K562 (cell line): ENCODE measurements around the gene NR3C1.

Experiments used
- ATF3 ChIP-seq, 2 experiments: fragments of 450-650 bp in 1 of 2; sonication (generic) in 1 of 2; formaldehyde crosslinking in 1 of 2; IDR thresholded peaks in 1 of 2; conservative IDR thresholded peaks in 1 of 2; 2 replicates each; pipeline versions ENCODE4 v1.6.1 to v1.8.1; 2016 to 2023; ENCODE audit warnings: mild to moderate bottlenecking in 2 of 2, moderate library complexity in 2 of 2, inconsistent platforms in 1 of 2, missing genetic modification reagents in 1 of 2
- CREM ChIP-seq: IDR thresholded peaks from 2 replicates; pipeline ENCODE4 v1.6.1; 2014; ENCODE audit warnings: antibody characterized with exemption, low read depth
- CTCF ChIP-seq, 3 experiments: IDR thresholded peaks in 2 of 3; conservative IDR thresholded peaks in 1 of 3; 2 replicates each; pipeline ENCODE4 v1.5.1; 2011 to 2012; ENCODE audit warnings: low read length in 3 of 3, mild to moderate bottlenecking in 3 of 3, control low read depth in 2 of 3, improper control_type of control experiment in 1 of 3, inconsistent platforms in 1 of 3, low read depth in 1 of 3, mixed read lengths in 1 of 3, moderate library complexity in 1 of 3; ENCODE audit not compliant: insufficient read depth in 2 of 3

- TF ChIP-seq CTCF (IDR thresholded peaks at IDR 0.05 in 2 of 3, conservative IDR thresholded peaks at IDR 0.05 in 1 of 3; ENCODE audit: insufficient read depth in 2 of 3, low read depth in 1 of 3, low read length in 3 of 3) = no peak
- TF ChIP-seq ATF3 (IDR thresholded peaks at IDR 0.05) = no peak
- no peak for TF ChIP-seq ATF3 (CRISPR knock-in tag; conservative IDR thresholded peaks at IDR 0.05)
- TF ChIP-seq CREM = no peak
Measured at GRCh38 chr5:143427122-143427735, 23.7 kb upstream of the NR3C1 start.
